ENCODE results near the gene RCC1.
A peak's percentile ranks its signal among the peaks of the same experiment; 100 is the strongest.
"Not testable (repeated sequence)": the region's sequence is repeated elsewhere in the genome, so short reads cannot be mapped to it uniquely, and the experiment has no call there.

Gene RCC1

GRCh38 chr1:28551381-28551780, 45.5 kb downstream of the RCC1 start:
- DNase-seq, result no peak

GRCh38 chr1:28552758-28553663, 47.2 kb downstream of the RCC1 start, which contains the start of gene TRNAU1AP:
TRNAU1AP (plus strand) TSS chr1:28553085; CDS start chr1:28553111, 26 bp downstream.
- peak; percentile 97 for DNase-seq

GRCh38 chr1:28560886-28561285, 55.0 kb downstream of the RCC1 start:
- no peak for DNase-seq

- no peak for DNase-seq
These were observed 58.5 kb downstream of the RCC1 start for GRCh38 chr1:28564310-28564709.

GRCh38 chr1:28565040-28565439, 59.2 kb downstream of the RCC1 start:
- DNase-seq, result no peak

GRCh38 chr1:28565726-28566125, 59.9 kb downstream of the RCC1 start:
- DNase-seq, result no peak

- DNase-seq, result no peak
These were observed 61.1 kb downstream of the RCC1 start for GRCh38 chr1:28566931-28567330.

- DNase-seq, result no peak
These were observed 66.1 kb downstream of the RCC1 start for GRCh38 chr1:28571911-28572310.

- DNase-seq, result not testable (repeated sequence)
These were observed 67.0 kb downstream of the RCC1 start for GRCh38 chr1:28572891-28573290.

GRCh38 chr1:28573564-28573963, 67.7 kb downstream of the RCC1 start:
- no peak for DNase-seq

GRCh38 chr1:28577052-28577678, 71.3 kb downstream of the RCC1 start:
- no peak for DNase-seq

GRCh38 chr1:28577738-28578536, 72.1 kb downstream of the RCC1 start:
- DNase-seq, result no peak

GRCh38 chr1:28578696-28579218, 72.9 kb downstream of the RCC1 start:
- no peak for DNase-seq

- DNase-seq, result no peak
These were observed 73.6 kb downstream of the RCC1 start for GRCh38 chr1:28579401-28579800.

- peak; percentile 55 for DNase-seq
These were observed 75.1 kb downstream of the RCC1 start for GRCh38 chr1:28580722-28581530.

GRCh38 chr1:28581531-28582247, 75.8 kb downstream of the RCC1 start:
- peak; percentile 91 for DNase-seq

GRCh38 chr1:28582248-28582615, 76.4 kb downstream of the RCC1 start:
- no peak for DNase-seq

GRCh38 chr1:28586585-28587391, 80.9 kb downstream of the RCC1 start:
- DNase-seq, result not testable (repeated sequence)
